GM12878 (cell line): ENCODE results near the gene GNAQ. TPM values are rescaled to one million over a fixed set of nuclear protein-coding genes. Genes with fewer than 3 reads are reported as not detected.

Source experiments
- ATAC-seq: fragments of 200-7000 bp; cut with Tn5 transposase; 3 replicates; pipeline ENCODE4 v1.9.1; 2020; ENCODE audit warnings: mild to moderate bottlenecking, moderate library complexity
- BruUV-seq: library from RNA; stranded (reverse); fragments of 400-500 nt; replicated peaks from 2 replicates; lab custom pipeline; 2021; lab: Mats Ljungman, UMichigan
- CTCF ChIA-PET: fragments of 300-600 bp; sonication (Branson Sonifier 250); formaldehyde crosslinking; extraction: SDS; loops from one replicate; lab custom pipeline; 2021; ENCODE audit warnings: inconsistent platforms; lab: Yijun Ruan, JAX
- POLR2A ChIA-PET: fragments of 350-600 bp; formaldehyde crosslinking; extraction: SDS; loops from one replicate; lab custom pipeline; 2021; ENCODE audit warnings: inconsistent platforms; lab: Charles Lee
- RAD21 ChIA-PET: fragments of 300-600 bp; sonication (Branson Sonifier 250); formaldehyde crosslinking; loops from one replicate; lab custom pipeline; 2023; ENCODE audit warnings: antibody characterized with exemption; ENCODE audit not compliant: unreplicated experiment; lab: Charles Lee
- SMC1A ChIA-PET: fragments of 300-600 bp; sonication (Branson Sonifier 250); formaldehyde crosslinking; loops from one replicate; lab custom pipeline; 2023; ENCODE audit not compliant: unreplicated experiment, uncharacterized antibody; lab: Charles Lee
- DNase-seq: peaks from one replicate; pipeline ENCODE4 v3.0.0-alpha.2; 2011; ENCODE audit warnings: low read depth, low spot score
- FAIRE-seq: peaks from 3 replicates; lab custom pipeline; 2011; peaks lifted over from hg19 to GRCh38; lab: Jason Lieb, UNC
- H2AFZ ChIP-seq: 2 replicates; pipeline ENCODE4 v1.6.0; 2011; ENCODE audit warnings: low read depth, low read length, control low read depth; ENCODE audit not compliant: control insufficient read depth
- H3K27ac ChIP-seq: 2 replicates; pipeline ENCODE4 v1.5.1; 2011; ENCODE audit warnings: control low read depth; ENCODE audit not compliant: control insufficient read depth, insufficient read depth
- H3K27me3 ChIP-seq, 2 experiments: replicated peaks in 1 of 2; 2 replicates each; pipeline versions ENCODE4 v1.6.0 to v1.6.1; 2011; ENCODE audit warnings: low read length in 1 of 2; ENCODE audit not compliant: control insufficient read depth in 2 of 2, insufficient read depth in 2 of 2
- H3K36me3 ChIP-seq, 2 experiments: 2 replicates each; pipeline ENCODE4 v1.5.1; 2011; ENCODE audit warnings: low read length in 1 of 2; ENCODE audit not compliant: control insufficient read depth in 2 of 2, insufficient read depth in 2 of 2
- H3K4me1 ChIP-seq: 2 replicates; pipeline ENCODE4 v1.6.1; 2011; ENCODE audit warnings: mild to moderate bottlenecking, low read length, moderate library complexity, mixed read lengths; ENCODE audit not compliant: control insufficient read depth, insufficient read depth
- H3K4me2 ChIP-seq: 2 replicates; pipeline ENCODE4 v1.6.0; 2011; ENCODE audit warnings: control low read depth; ENCODE audit not compliant: control insufficient read depth, insufficient read depth
- H3K4me3 ChIP-seq: fragments of 200-600 bp; sonication (generic); 2 replicates; pipeline ENCODE4 v1.5.1; 2016
- H3K79me2 ChIP-seq: 2 replicates; pipeline ENCODE4 v1.6.0; 2011; ENCODE audit warnings: low read length; ENCODE audit not compliant: control insufficient read depth, insufficient read depth
- H3K9ac ChIP-seq: 2 replicates; pipeline ENCODE4 v1.8.0; 2011; ENCODE audit warnings: low read length, control low read depth, mixed read lengths; ENCODE audit not compliant: control insufficient read depth, insufficient read depth
- H3K9me3 ChIP-seq: replicated peaks from 3 replicates; pipeline ENCODE4 v1.5.1; 2011; ENCODE audit warnings: mild to moderate bottlenecking, low read length; ENCODE audit not compliant: control insufficient read depth, insufficient read depth
- H4K20me1 ChIP-seq: 2 replicates; pipeline ENCODE4 v1.6.0; 2011; ENCODE audit not compliant: control insufficient read depth, insufficient read depth
- BMI1 ChIP-seq: fragments of 450-650 bp; IDR thresholded peaks from 2 replicates; pipeline ENCODE4 v1.6.1; 2016; ENCODE audit warnings: mild to moderate bottlenecking, moderate library complexity, borderline replicate concordance
- CBFB ChIP-seq: IDR thresholded peaks from 2 replicates; pipeline ENCODE4 v1.6.1; 2016; ENCODE audit warnings: antibody characterized with exemption, low read depth
- CBX3 ChIP-seq: fragments of 200-600 bp; sonication (generic); IDR thresholded peaks from 2 replicates; pipeline ENCODE4 v1.6.1; 2016; ENCODE audit warnings: low read depth, borderline replicate concordance
- CEBPZ ChIP-seq: fragments of 150-350 bp; IDR thresholded peaks from 2 replicates; pipeline ENCODE4 v1.6.1; 2016; ENCODE audit warnings: low read depth, low read length
- CREM ChIP-seq: IDR thresholded peaks from 2 replicates; pipeline ENCODE4 v1.6.1; 2014; ENCODE audit warnings: antibody characterized with exemption, low read depth
- LARP7 ChIP-seq: fragments of 450-650 bp; IDR thresholded peaks from 2 replicates; pipeline ENCODE4 v1.6.1; 2017; ENCODE audit warnings: mild to moderate bottlenecking
- MXI1 ChIP-seq: fragments of 150-350 bp; IDR thresholded peaks from 2 replicates; pipeline ENCODE4 v1.6.1; 2011; ENCODE audit warnings: low read depth, mild to moderate bottlenecking, inconsistent platforms, low read length, improper control_type of control experiment
- NBN ChIP-seq: fragments of 450-650 bp; IDR thresholded peaks from 2 replicates; pipeline ENCODE4 v1.6.1; 2016
- NFXL1 ChIP-seq: fragments of 450-650 bp; IDR thresholded peaks from 2 replicates; pipeline ENCODE4 v1.6.1; 2017; ENCODE audit warnings: antibody characterized with exemption, mild to moderate bottlenecking, borderline replicate concordance
- RCOR1 ChIP-seq: conservative IDR thresholded peaks from 2 replicates; pipeline ENCODE4 v1.6.1; 2012; ENCODE audit warnings: low read depth, low read length, improper control_type of control experiment
- RELB ChIP-seq: fragments of 450-650 bp; IDR thresholded peaks from 2 replicates; pipeline ENCODE4 v1.6.1; 2017; ENCODE audit warnings: low read depth, mild to moderate bottlenecking, moderate library complexity
- TCF12 ChIP-seq: IDR thresholded peaks from 2 replicates; pipeline ENCODE4 v1.6.1; 2011; ENCODE audit warnings: low read depth, mild to moderate bottlenecking, low read length
- WGBS: methylation state at CpG from one replicate; pipeline ENCODE4 v1.1.6; 2016; ENCODE audit warnings: low lambda C conversion rate; ENCODE audit not compliant: insufficient replicate concordance, insufficient coverage; ENCODE audit errors: missing lambda C conversion rate; 5-methylcytosine and 5-hydroxymethylcytosine counted together
- in situ Hi-C: fragments of 300-500 bp; cut with MboI; formaldehyde crosslinking; loops from 9 replicates; pipeline ENCODE4 v1.14.3; 2018; ENCODE audit warnings: mixed read lengths
- intact Hi-C: fragments of 100-400 bp; cut with micrococcal nuclease; formaldehyde crosslinking; loops from one replicate; pipeline ENCODE4 v1.14.2; 2022; ENCODE audit not compliant: unreplicated experiment
- polyA plus RNA-seq, 11 experiments: library from polyadenylated mRNA; depleted of rRNA in 4 of 11; unstranded in 6 of 11; stranded (reverse) in 5 of 11; fragments of >200 nt; fragmentation: Nextera tagmentation in 4 of 11; fragmentation: Illumina TruSeq in 1 of 11; extraction: Ambion mirVana in 4 of 11; extraction: Trizol in 1 of 11; gene quantifications; 1 replicate in 1 of 11; 2 replicates in 10 of 11; pipeline versions ENCODE4 v1.2.1 to v1.2.3, GENCODE V29; 2011 to 2016; ENCODE audit warnings: inconsistent platforms in 2 of 11, missing spikeins in 2 of 11, low read depth in 1 of 11
- total RNA-seq, 4 experiments: library from RNA; depleted of rRNA in 3 of 4; stranded (reverse); fragments of >200 nt in 3 of 4; fragmentation: Illumina TruSeq in 1 of 4; extraction: Trizol in 1 of 4; gene quantifications; 2 replicates each; pipeline versions ENCODE4 v1.2.1 to v1.2.3, GENCODE V29; 2013 to 2021

GNAQ gene
- total and polyA plus RNA-seq, 10 of the 15 experiments (the other 5 are each of a cell fraction or from before 2014, with no cell fraction given), result 0.15 to 47.2 (median 0.49) TPM

DNA sequence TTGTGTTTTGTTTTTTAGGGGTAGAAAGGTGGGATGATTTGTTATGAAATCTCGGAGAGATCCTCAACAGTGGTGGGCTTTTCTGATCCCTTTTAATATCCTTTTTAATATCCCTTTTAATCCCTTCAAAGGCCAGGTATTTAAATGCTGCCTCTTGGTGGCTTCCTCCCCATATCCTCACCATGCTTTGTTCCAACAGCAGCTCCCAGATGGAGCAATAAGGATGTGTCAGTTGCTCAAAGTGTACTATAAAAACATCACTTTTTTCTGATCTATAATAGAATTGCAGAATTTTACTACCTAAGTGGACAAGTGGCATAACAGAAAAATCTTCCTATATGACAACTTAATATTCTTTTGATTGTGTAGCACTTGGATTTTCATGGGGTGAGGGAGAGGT lies 160.1 kb downstream of the GNAQ start (continued):
- TF ChIP-seq MXI1 (no peak), NFXL1 (no peak), RCOR1 (no peak), CREM (no peak)

DNA sequence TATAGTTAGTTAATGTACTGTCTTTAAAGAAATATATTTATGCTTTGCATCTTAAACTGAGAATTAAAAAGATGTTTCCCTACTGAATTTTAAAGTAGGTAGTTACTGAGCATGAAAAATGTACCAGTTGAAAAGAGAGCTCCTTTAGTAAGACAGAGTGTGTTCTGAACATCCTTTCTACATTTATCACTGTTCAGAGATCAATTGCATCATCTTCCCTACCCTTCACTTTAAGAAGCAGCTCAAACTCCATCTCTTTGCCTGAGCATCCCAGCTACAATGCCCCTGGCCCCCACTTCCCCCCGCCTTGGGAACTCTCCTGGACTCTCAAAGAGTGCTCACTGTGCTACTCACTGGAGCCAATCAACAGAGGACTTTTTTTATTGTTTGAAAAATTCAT lies 164.7 kb downstream of the GNAQ start:
- H3K9me3 ChIP-seq, result no peaks in the 10 kb centered on the region
- H3K4me3 ChIP-seq, result no peak overlapping the region
- no peaks in the 10 kb centered on the region for H3K79me2 ChIP-seq
- no peak overlapping the region for H2AFZ ChIP-seq
- no peak overlapping the region for H3K4me2 ChIP-seq
- ChIA-PET POLR2A (interaction anchor here (1.3 to 2.8 kb wide), 2 partner anchors 14 to 26 kb away, joined by 3 to 11 read pairs; no protein-coding TSS in a partner anchor), CTCF (interaction anchor here (0.6 to 3.2 kb wide), 8 partner anchors 26 to 252 kb away, joined by 3 to 40 read pairs (median 4); no protein-coding TSS in a partner anchor), SMC1A (interaction anchor here (0.6 to 4.4 kb wide), 13 partner anchors 10 to 380 kb away, joined by 3 to 45 read pairs (median 5); no protein-coding TSS in a partner anchor), RAD21 (interaction anchor here (1.4 to 4.3 kb wide), 11 partner anchors 10 to 250 kb away, joined by 3 to 33 read pairs (median 4); no protein-coding TSS in a partner anchor)
- H3K27me3 ChIP-seq, result no peaks in the 10 kb centered on the region
- ATAC-seq (no peak), FAIRE-seq (no peak), DNase-seq (no peak)
- H3K36me3 ChIP-seq, result no peaks in the 10 kb centered on the region
- intact Hi-C loops (loop anchor here (5.0 kb wide), 1 partner anchor 255 kb away; no protein-coding TSS in a partner anchor), in situ Hi-C loops (no loop called here)
- H3K9ac ChIP-seq, result no peak overlapping the region
- no peak for TF ChIP-seq CEBPZ
- TF ChIP-seq RELB, result no peak
- TF ChIP-seq MXI1, result no peak
- TF ChIP-seq BMI1, result no peak
- TF ChIP-seq CBX3, result no peak
- no peak for TF ChIP-seq LARP7
- TF ChIP-seq TCF12, result no peak
- no peak for TF ChIP-seq NBN
- TF ChIP-seq CBFB, result no peak
- 0% methylated on average over 1 of the region's 1 CpG for WGBS
- BruUV-seq, result no TSS peak
- no peak overlapping the region for H3K27ac ChIP-seq
- H4K20me1 ChIP-seq, result no peaks in the 10 kb centered on the region
- no peaks in the 10 kb centered on the region for H3K4me1 ChIP-seq
